IMR-90 (cell line): Measurements from ENCODE around the gene GNA14. TPM values are rescaled to one million over a fixed set of nuclear protein-coding genes. Genes with fewer than 3 reads are reported as not detected.

ENCODE experiments used
- ATAC-seq: fragments of 200-7000 bp; cut with Tn5 transposase; 2 replicates; pipeline ENCODE4 v1.9.1; 2020; ENCODE audit warnings: low read depth, mild to moderate bottlenecking, moderate library complexity
- BruUV-seq: library from RNA; stranded (reverse); fragments of 400-500 nt; replicated peaks from 2 replicates; lab custom pipeline; 2021; lab: Mats Ljungman, UMichigan
- CTCF ChIA-PET: fragments of 300-600 bp; formaldehyde crosslinking; extraction: SDS; loops from one replicate; lab custom pipeline; 2021; ENCODE audit warnings: antibody characterized with exemption; lab: Yijun Ruan, JAX
- POLR2A ChIA-PET: fragments of 300-600 bp; sonication (Branson Sonifier 250); formaldehyde crosslinking; loops from one replicate; lab custom pipeline; 2022; ENCODE audit warnings: antibody characterized with exemption; ENCODE audit not compliant: unreplicated experiment; lab: Charles Lee
- DNase-seq: peaks from one replicate; pipeline ENCODE4 v3.0.0; 2013
- H2AFZ ChIP-seq: replicated peaks from 2 replicates; pipeline ENCODE3; 2013; ENCODE audit warnings: low read length, mild to moderate bottlenecking; ENCODE audit not compliant: poor library complexity
- H2AK5ac ChIP-seq: 2 replicates; pipeline ENCODE4 v1.6.1; 2013; ENCODE audit warnings: low read depth, low read length, inconsistent platforms
- H2AK9ac ChIP-seq: replicated peaks from 2 replicates; pipeline ENCODE3; 2013; ENCODE audit warnings: mild to moderate bottlenecking, low read depth, low read length, moderate library complexity; ENCODE audit not compliant: poor library complexity
- H2BK120ac ChIP-seq: 2 replicates; pipeline ENCODE4 v1.6.1; 2013; ENCODE audit warnings: low read depth, low read length, inconsistent platforms
- H2BK15ac ChIP-seq: 3 replicates; pipeline ENCODE4 v1.6.1; 2013; ENCODE audit warnings: low read depth, low read length, inconsistent platforms
- H2BK20ac ChIP-seq: 2 replicates; pipeline ENCODE4 v1.6.1; 2013; ENCODE audit warnings: low read depth, mild to moderate bottlenecking, inconsistent platforms, low read length, moderate library complexity
- H2BK5ac ChIP-seq: 2 replicates; pipeline ENCODE4 v1.6.1; 2013; ENCODE audit warnings: mild to moderate bottlenecking, low read depth, low read length, inconsistent platforms; ENCODE audit not compliant: poor library complexity, severe bottlenecking
- H3K14ac ChIP-seq: replicated peaks from 2 replicates; pipeline ENCODE4 v1.6.1; 2013; ENCODE audit warnings: low read depth, low read length, inconsistent platforms
- H3K18ac ChIP-seq: 2 replicates; pipeline ENCODE4 v1.6.1; 2013; ENCODE audit warnings: low read depth, low read length, control low read depth
- H3K23ac ChIP-seq: 2 replicates; pipeline ENCODE4 v1.6.1; 2013; ENCODE audit warnings: low read depth, low read length, inconsistent platforms
- H3K27ac ChIP-seq: 2 replicates; pipeline ENCODE4 v1.5.1; 2013; ENCODE audit warnings: mild to moderate bottlenecking, control low read depth, low read length; ENCODE audit not compliant: insufficient read depth
- H3K27me3 ChIP-seq: 2 replicates; pipeline ENCODE4 v1.6.1; 2013; ENCODE audit warnings: low read length; ENCODE audit not compliant: control insufficient read depth, insufficient read depth
- H3K36me3 ChIP-seq: 2 replicates; pipeline ENCODE4 v1.6.1; 2013; ENCODE audit warnings: low read length, mixed read lengths; ENCODE audit not compliant: control insufficient read depth, insufficient read depth
- H3K4ac ChIP-seq: 2 replicates; pipeline ENCODE4 v1.6.1; 2013; ENCODE audit warnings: low read depth, low read length, inconsistent platforms
- H3K4me1 ChIP-seq: 2 replicates; pipeline ENCODE4 v1.6.1; 2013; ENCODE audit warnings: low read length, mixed read lengths; ENCODE audit not compliant: control insufficient read depth, insufficient read depth
- H3K4me2 ChIP-seq: 2 replicates; pipeline ENCODE4 v1.6.1; 2013; ENCODE audit warnings: low read depth, mild to moderate bottlenecking, control low read depth, low read length, moderate library complexity
- H3K4me3 ChIP-seq: 2 replicates; pipeline ENCODE4 v1.5.1; 2013; ENCODE audit warnings: low read depth, mild to moderate bottlenecking, control low read depth, low read length, moderate library complexity; ENCODE audit not compliant: insufficient read depth
- H3K56ac ChIP-seq: 2 replicates; pipeline ENCODE4 v1.6.1; 2013; ENCODE audit warnings: low read length, inconsistent platforms; ENCODE audit not compliant: insufficient read depth; ENCODE audit errors: extremely low read depth
- H3K79me1 ChIP-seq, 2 experiments: 2 replicates each; pipeline ENCODE4 v1.6.1; 2013; ENCODE audit warnings: low read length in 2 of 2, inconsistent platforms in 1 of 2, low read depth in 1 of 2
- H3K9ac ChIP-seq: 2 replicates; pipeline ENCODE4 v1.6.1; 2013; ENCODE audit warnings: low read depth, low read length, control low read depth
- H3K9me1 ChIP-seq: 2 replicates; pipeline ENCODE4 v1.6.1; 2013; ENCODE audit warnings: low read length, inconsistent platforms; ENCODE audit not compliant: insufficient read depth
- H3K9me3 ChIP-seq: 2 replicates; pipeline ENCODE4 v1.6.1; 2013; ENCODE audit warnings: low read length; ENCODE audit not compliant: control insufficient read depth, insufficient read depth
- H4K20me1 ChIP-seq: 2 replicates; pipeline ENCODE4 v1.6.1; 2013; ENCODE audit warnings: low read length, inconsistent platforms; ENCODE audit not compliant: insufficient read depth
- H4K5ac ChIP-seq: 2 replicates; pipeline ENCODE4 v1.6.1; 2013; ENCODE audit warnings: mild to moderate bottlenecking, low read depth, low read length, control low read depth
- H4K8ac ChIP-seq, 2 experiments: 2 replicates each; pipeline ENCODE4 v1.6.1; 2013; ENCODE audit warnings: low read depth in 2 of 2, low read length in 2 of 2, control low read depth in 1 of 2, inconsistent platforms in 1 of 2
- H4K91ac ChIP-seq: 2 replicates; pipeline ENCODE4 v1.6.1; 2013; ENCODE audit warnings: low read depth, low read length, inconsistent platforms; ENCODE audit not compliant: insufficient read depth
- BHLHE40 ChIP-seq: fragments of 150-350 bp; IDR thresholded peaks from 2 replicates; pipeline ENCODE4 v1.6.1; 2016; ENCODE audit warnings: mild to moderate bottlenecking, low read depth, low read length
- CEBPB ChIP-seq: IDR thresholded peaks from 2 replicates; pipeline ENCODE4 v1.6.1; 2012; ENCODE audit warnings: low read depth, low read length, improper control_type of control experiment
- CHD1 ChIP-seq: IDR thresholded peaks from 2 replicates; pipeline ENCODE4 v1.6.1; 2012; ENCODE audit warnings: low read depth, low read length, improper control_type of control experiment
- FOS ChIP-seq: fragments of 150-350 bp; IDR thresholded peaks from 2 replicates; pipeline ENCODE4 v1.6.1; 2016; ENCODE audit warnings: low read depth, low read length
- MAZ ChIP-seq: IDR thresholded peaks from 2 replicates; pipeline ENCODE4 v1.6.1; 2012; ENCODE audit warnings: low read depth, mild to moderate bottlenecking, low read length, improper control_type of control experiment, moderate library complexity, borderline replicate concordance
- NFE2L2 ChIP-seq: fragments of 150-350 bp; IDR thresholded peaks from 2 replicates; pipeline ENCODE4 v1.6.1; 2016; ENCODE audit warnings: low read depth, mild to moderate bottlenecking, low read length
- RFX5 ChIP-seq: IDR thresholded peaks from 2 replicates; pipeline ENCODE4 v1.8.0; 2012; ENCODE audit warnings: low read depth, mild to moderate bottlenecking, low read length, moderate library complexity
- WGBS, 2 experiments: methylation state at CpG; one replicate each; pipeline versions ENCODE4 v1.1.5 to v1.1.7; 2013; ENCODE audit warnings: missing lambda C conversion rate in 2 of 2; ENCODE audit not compliant: insufficient read length in 1 of 2; ENCODE audit errors: extremely low coverage in 2 of 2; 5-methylcytosine and 5-hydroxymethylcytosine counted together
- dilution Hi-C: fragments of 300-500 bp; cut with HindIII; formaldehyde crosslinking; loops from one replicate; pipeline ENCODE4 v1.14.3; 2018; ENCODE audit warnings: low sequenced_read_pairs; ENCODE audit not compliant: unreplicated experiment
- in situ Hi-C: fragments of 300-500 bp; cut with MboI; formaldehyde crosslinking; loops from 3 replicates; pipeline ENCODE4 v1.14.3; 2019; ENCODE audit warnings: low sequenced_read_pairs, inconsistent platforms, mixed read lengths
- intact Hi-C: fragments of 100-400 bp; cut with micrococcal nuclease; formaldehyde crosslinking; loops from 2 replicates; pipeline ENCODE4 v1.10.0; 2022
- polyA plus RNA-seq, 3 experiments: library from polyadenylated mRNA; depleted of rRNA; stranded (reverse); fragments of >200 nt; gene quantifications; 2 replicates each; pipeline ENCODE4 v1.2.3, GENCODE V29; 2012; ENCODE audit warnings: low replicate concordance in 1 of 3
- total RNA-seq: library from RNA; depleted of rRNA; stranded (reverse); fragments of >200 nt; gene quantifications from 2 replicates; pipeline ENCODE4 v1.2.3, GENCODE V29; 2012
- TF ChIP-seq, protein P1 (sequence below): fragments of 150-350 bp; IDR thresholded peaks from 2 replicates; pipeline ENCODE4 v1.6.1; 2017; ENCODE audit warnings: mild to moderate bottlenecking, antibody characterized with exemption, low read length, low read depth
- TF ChIP-seq, protein P2 (sequence below): conservative IDR thresholded peaks from 2 replicates; pipeline ENCODE4 v1.5.1; 2012; ENCODE audit warnings: mild to moderate bottlenecking, low read depth, low read length, improper control_type of control experiment

GNA14 gene
- total and polyA plus RNA-seq, 2 of the 4 experiments (the other 2 are of a cell fraction) = under 0.01 to 0.03 TPM

DNA sequence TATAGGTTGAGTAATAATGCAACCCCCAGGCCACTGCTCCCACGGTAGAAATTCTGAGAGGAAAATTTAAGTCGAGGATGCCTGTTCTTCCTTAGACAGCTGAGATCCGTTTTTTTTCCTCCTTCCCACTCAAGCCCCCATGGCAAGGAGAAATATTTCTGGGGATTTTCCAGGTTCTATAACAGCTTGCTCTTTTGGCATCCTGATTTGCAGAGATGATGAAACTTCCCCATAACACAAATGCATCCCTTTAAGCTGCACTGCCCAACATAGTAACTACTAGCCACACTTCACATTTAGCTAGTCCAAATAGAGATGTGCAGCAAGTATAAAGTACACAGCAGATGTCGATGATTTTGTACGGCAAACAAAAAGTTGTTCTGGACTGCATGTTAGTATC, 32.5 kb upstream of the GNA14 start:
- POLR2A ChIA-PET = no interaction called here
- Histone ChIP-seq H2AK5ac (no peak overlapping the region), H3K9me1 (no peaks in the 10 kb centered on the region), H3K27me3 (no peaks in the 10 kb centered on the region), H4K8ac (no peak overlapping the region), H3K4me1 (no peaks in the 10 kb centered on the region), H3K4me3 (no peak overlapping the region), H4K91ac (no peak overlapping the region), H3K23ac (no peak overlapping the region), H2AFZ (no peak overlapping the region), H3K27ac (no peak overlapping the region), H3K4me2 (no peak overlapping the region), H3K56ac (no peak overlapping the region), H3K9ac (no peak overlapping the region), H2AK9ac (no peak overlapping the region), H3K36me3 (no peaks in the 10 kb centered on the region), H2BK5ac (no peak overlapping the region), H4K20me1 (no peaks in the 10 kb centered on the region), H3K18ac (no peak overlapping the region), H3K9me3 (no peaks in the 10 kb centered on the region), H4K5ac (no peak overlapping the region), H3K79me1 (no peaks in the 10 kb centered on the region), H2BK20ac (no peak overlapping the region), H2BK15ac (no peak overlapping the region), H3K4ac (no peak overlapping the region), H3K14ac (no peak overlapping the region), H2BK120ac (no peak overlapping the region)
- no CpG with 5 or more reads among the region's 5 CpGs for WGBS, 2 experiments
- no peak; the same call in 1 of the 2 replicates for ATAC-seq
- intact Hi-C loops (no loop called here), in situ Hi-C loops (no loop called here), dilution Hi-C loops (no loop called here)
- TF ChIP-seq CEBPB (no peak), MAZ (no peak), BHLHE40 (no peak), FOS (no peak), RFX5 (no peak), CHD1 (no peak), NFE2L2 (no peak)
- TF ChIP-seq, protein P1, sequence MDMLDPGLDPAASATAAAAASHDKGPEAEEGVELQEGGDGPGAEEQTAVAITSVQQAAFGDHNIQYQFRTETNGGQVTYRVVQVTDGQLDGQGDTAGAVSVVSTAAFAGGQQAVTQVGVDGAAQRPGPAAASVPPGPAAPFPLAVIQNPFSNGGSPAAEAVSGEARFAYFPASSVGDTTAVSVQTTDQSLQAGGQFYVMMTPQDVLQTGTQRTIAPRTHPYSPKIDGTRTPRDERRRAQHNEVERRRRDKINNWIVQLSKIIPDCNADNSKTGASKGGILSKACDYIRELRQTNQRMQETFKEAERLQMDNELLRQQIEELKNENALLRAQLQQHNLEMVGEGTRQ = no peak
- TF ChIP-seq, protein P2, sequence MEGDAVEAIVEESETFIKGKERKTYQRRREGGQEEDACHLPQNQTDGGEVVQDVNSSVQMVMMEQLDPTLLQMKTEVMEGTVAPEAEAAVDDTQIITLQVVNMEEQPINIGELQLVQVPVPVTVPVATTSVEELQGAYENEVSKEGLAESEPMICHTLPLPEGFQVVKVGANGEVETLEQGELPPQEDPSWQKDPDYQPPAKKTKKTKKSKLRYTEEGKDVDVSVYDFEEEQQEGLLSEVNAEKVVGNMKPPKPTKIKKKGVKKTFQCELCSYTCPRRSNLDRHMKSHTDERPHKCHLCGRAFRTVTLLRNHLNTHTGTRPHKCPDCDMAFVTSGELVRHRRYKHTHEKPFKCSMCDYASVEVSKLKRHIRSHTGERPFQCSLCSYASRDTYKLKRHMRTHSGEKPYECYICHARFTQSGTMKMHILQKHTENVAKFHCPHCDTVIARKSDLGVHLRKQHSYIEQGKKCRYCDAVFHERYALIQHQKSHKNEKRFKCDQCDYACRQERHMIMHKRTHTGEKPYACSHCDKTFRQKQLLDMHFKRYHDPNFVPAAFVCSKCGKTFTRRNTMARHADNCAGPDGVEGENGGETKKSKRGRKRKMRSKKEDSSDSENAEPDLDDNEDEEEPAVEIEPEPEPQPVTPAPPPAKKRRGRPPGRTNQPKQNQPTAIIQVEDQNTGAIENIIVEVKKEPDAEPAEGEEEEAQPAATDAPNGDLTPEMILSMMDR = no peak
- CTCF ChIA-PET = no interaction called here
- DNase-seq = no peak
- no TSS peak for BruUV-seq
